ENCODE measurements around the gene ZNF518B. TPM values are rescaled to one million over a fixed set of nuclear protein-coding genes. Genes with fewer than 3 reads are reported as not detected.
A peak's percentile ranks its signal among the peaks of the same experiment; 100 is the strongest.

The ZNF518B gene
- total RNA-seq, 1 experiment from 2014 or later = 18.4 TPM

DNA sequence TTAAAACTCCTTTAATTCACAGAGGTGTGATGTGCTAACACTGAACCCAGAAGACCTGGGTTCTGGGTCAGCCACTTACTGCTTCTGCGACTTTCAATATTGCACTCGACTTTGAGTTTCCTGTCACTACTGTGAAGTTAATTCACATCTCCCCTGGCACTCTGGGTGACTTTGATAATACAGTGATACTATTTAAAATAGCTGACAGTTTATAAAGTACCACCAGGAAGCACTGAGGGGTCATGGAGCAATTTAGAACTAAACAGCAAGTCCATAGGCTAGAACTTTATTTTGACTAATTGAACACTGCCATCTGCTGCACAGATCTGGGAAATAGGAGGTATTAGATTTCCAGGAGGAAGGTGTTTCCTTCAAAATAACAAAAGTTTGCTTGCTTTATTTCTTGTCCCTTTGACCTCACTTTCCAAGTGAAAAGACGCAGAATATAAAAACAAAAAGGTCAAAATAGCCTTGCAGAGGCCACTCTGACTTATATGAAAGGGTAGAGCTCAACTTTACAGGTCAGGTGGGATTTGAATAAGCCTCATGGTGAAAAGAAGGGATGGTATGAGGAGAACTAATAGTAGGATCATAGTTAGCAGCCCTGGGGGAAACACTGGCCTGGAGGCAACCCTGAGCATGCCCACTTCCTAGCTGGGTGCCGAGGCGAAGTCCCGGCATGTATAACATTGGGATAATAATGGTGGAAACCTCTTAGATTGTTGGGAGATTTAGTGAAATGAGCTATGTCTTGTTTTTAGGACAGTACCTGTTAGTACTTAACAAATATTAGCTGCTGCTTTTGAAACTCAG, 53.4 kb downstream of the ZNF518B start:
- Mint-ChIP-seq H3K4me3 (no peak overlapping the region), H3K27ac (0 out of 2 replicates have a peak overlapping the region, but pooled peaks have one; percentile 51), H3K27me3 (ENCODE audit: low read depth) (no peaks in the 10 kb centered on the region), H3K36me3 (no peaks in the 10 kb centered on the region), H3K4me1 (peaks cover 9% of the 10 kb centered on the region), H3K9me3 (no peaks in the 10 kb centered on the region)
- CTCF ChIA-PET = interaction anchor here (0.6 to 2.9 kb wide), 7 partner anchors 123 to 263 kb away, joined by 3 to 32 read pairs (median 5); no protein-coding TSS in a partner anchor
- no peak for DNase-seq (ENCODE audit: low spot score)
- peak; percentile 80 for ATAC-seq
- POLR2A ChIA-PET = no interaction called here
- TF ChIP-seq, protein P1, sequence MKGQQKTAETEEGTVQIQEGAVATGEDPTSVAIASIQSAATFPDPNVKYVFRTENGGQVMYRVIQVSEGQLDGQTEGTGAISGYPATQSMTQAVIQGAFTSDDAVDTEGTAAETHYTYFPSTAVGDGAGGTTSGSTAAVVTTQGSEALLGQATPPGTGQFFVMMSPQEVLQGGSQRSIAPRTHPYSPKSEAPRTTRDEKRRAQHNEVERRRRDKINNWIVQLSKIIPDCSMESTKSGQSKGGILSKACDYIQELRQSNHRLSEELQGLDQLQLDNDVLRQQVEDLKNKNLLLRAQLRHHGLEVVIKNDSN (CRISPR knock-in tag; IDR thresholded peaks at IDR 0.05) = no peak
- no peak for TF ChIP-seq GTF2I (CRISPR knock-in tag; conservative IDR thresholded peaks at IDR 0.05)
- TF ChIP-seq ZNF416 (CRISPR knock-in tag; IDR thresholded peaks at IDR 0.05) = no peak
- TF ChIP-seq, protein P2, sequence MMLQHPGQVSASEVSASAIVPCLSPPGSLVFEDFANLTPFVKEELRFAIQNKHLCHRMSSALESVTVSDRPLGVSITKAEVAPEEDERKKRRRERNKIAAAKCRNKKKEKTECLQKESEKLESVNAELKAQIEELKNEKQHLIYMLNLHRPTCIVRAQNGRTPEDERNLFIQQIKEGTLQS (CRISPR knock-in tag; conservative IDR thresholded peaks at IDR 0.05) = no peak

DNA sequence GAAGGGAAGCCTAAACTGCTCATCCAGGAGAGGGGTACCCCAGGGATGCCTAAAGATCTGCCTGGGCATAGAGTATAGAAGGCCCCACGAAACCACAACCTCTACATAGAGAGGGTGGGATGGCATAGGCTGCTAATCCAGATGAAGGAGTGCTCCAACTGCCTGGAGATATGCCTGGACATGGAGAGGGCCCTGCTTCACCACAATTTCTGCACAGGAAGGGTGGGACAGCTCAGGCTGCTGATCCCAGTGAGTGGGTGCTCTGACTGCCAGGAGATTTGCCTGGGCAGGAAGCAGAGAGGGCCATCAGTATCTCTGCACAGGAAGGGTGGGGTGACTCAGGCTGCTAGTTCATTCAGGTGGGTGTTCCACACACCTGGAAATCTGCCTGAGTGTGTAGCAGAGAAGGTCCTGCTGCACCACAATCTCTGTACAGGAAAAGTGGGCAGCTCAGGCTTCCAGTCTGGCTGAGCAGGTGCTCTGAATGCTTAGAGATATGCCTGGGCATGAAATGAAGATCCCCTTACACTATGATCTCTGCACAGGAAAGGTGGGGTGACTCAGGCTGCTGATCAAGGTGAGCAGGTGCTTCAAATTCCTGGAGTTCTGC, 61.1 kb downstream of the ZNF518B start:
- ATAC-seq = no peak
- DNase-seq (ENCODE audit: low spot score) = no peak
- Mint-ChIP-seq H3K4me3 (no peak overlapping the region), H3K9me3 (peaks cover 24% of the 10 kb centered on the region), H3K27me3 (ENCODE audit: low read depth) (no peaks in the 10 kb centered on the region; the same call in 1 of the 2 replicates), H3K27ac (no peak overlapping the region), H3K36me3 (peaks cover 11% of the 10 kb centered on the region), H3K4me1 (no peaks in the 10 kb centered on the region)
- ChIA-PET POLR2A (no interaction called here), CTCF (interaction anchor here (2.1 kb wide), 1 partner anchor 231 kb away, joined by 6 read pairs; no protein-coding TSS in a partner anchor)
- TF ChIP-seq, protein P3, sequence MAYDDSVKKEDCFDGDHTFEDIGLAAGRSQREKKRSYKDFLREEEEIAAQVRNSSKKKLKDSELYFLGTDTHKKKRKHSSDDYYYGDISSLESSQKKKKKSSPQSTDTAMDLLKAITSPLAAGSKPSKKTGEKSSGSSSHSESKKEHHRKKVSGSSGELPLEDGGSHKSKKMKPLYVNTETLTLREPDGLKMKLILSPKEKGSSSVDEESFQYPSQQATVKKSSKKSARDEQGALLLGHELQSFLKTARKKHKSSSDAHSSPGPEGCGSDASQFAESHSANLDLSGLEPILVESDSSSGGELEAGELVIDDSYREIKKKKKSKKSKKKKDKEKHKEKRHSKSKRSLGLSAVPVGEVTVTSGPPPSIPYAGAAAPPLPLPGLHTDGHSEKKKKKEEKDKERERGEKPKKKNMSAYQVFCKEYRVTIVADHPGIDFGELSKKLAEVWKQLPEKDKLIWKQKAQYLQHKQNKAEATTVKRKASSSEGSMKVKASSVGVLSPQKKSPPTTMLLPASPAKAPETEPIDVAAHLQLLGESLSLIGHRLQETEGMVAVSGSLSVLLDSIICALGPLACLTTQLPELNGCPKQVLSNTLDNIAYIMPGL (CRISPR knock-in tag; IDR thresholded peaks at IDR 0.05) = no peak
- TF ChIP-seq, protein P4, sequence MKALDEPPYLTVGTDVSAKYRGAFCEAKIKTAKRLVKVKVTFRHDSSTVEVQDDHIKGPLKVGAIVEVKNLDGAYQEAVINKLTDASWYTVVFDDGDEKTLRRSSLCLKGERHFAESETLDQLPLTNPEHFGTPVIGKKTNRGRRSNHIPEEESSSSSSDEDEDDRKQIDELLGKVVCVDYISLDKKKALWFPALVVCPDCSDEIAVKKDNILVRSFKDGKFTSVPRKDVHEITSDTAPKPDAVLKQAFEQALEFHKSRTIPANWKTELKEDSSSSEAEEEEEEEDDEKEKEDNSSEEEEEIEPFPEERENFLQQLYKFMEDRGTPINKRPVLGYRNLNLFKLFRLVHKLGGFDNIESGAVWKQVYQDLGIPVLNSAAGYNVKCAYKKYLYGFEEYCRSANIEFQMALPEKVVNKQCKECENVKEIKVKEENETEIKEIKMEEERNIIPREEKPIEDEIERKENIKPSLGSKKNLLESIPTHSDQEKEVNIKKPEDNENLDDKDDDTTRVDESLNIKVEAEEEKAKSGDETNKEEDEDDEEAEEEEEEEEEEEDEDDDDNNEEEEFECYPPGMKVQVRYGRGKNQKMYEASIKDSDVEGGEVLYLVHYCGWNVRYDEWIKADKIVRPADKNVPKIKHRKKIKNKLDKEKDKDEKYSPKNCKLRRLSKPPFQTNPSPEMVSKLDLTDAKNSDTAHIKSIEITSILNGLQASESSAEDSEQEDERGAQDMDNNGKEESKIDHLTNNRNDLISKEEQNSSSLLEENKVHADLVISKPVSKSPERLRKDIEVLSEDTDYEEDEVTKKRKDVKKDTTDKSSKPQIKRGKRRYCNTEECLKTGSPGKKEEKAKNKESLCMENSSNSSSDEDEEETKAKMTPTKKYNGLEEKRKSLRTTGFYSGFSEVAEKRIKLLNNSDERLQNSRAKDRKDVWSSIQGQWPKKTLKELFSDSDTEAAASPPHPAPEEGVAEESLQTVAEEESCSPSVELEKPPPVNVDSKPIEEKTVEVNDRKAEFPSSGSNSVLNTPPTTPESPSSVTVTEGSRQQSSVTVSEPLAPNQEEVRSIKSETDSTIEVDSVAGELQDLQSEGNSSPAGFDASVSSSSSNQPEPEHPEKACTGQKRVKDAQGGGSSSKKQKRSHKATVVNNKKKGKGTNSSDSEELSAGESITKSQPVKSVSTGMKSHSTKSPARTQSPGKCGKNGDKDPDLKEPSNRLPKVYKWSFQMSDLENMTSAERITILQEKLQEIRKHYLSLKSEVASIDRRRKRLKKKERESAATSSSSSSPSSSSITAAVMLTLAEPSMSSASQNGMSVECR (CRISPR knock-in tag; IDR thresholded peaks at IDR 0.05; ENCODE audit: borderline replicate concordance) = no peak
- TF ChIP-seq NFYB (CRISPR knock-in tag; conservative IDR thresholded peaks at IDR 0.05; ENCODE audit: low read depth) = no peak
- no peak for TF ChIP-seq JUN (CRISPR knock-in tag; IDR thresholded peaks at IDR 0.05)
- TF ChIP-seq, protein P5, sequence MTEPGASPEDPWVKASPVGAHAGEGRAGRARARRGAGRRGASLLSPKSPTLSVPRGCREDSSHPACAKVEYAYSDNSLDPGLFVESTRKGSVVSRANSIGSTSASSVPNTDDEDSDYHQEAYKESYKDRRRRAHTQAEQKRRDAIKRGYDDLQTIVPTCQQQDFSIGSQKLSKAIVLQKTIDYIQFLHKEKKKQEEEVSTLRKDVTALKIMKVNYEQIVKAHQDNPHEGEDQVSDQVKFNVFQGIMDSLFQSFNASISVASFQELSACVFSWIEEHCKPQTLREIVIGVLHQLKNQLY (CRISPR knock-in tag; IDR thresholded peaks at IDR 0.05) = no peak

Other genes with a start within 250 kb of the ZNF518B start
- gene CLNK, start 227.3 kb upstream of the ZNF518B start, total RNA-seq (2021) = not detected in 3 replicates